Measurements from ENCODE around the gene STK24. TPM values are rescaled to one million over a fixed set of nuclear protein-coding genes. Genes with fewer than 3 reads are reported as not detected.

The STK24 gene
- total RNA-seq, 4 donors from 2014 or later, result 49.8 to 68.9 (median 57.0) TPM

DNA sequence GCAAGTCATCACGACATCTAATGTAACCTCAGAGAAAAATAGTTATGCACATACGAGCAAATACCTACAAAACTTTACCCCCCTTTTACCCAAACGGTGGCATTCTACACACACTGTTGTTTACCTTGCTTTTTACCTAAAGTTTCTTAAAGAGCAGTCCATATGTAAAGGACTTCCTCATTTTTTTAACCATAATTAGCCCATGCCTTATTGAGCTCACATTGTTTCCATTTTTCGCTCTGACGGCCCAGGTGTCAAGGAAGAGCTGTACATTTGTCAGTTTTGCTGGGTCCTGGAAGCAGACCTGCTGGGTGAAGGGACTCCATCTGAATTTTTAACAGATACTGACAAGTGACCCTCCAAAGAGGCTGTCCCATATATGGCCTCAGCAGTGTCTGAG lies 89.4 kb downstream of the STK24 start:
- 73 to 83% methylated on average over 5 of the region's 5 CpGs for WGBS, 2 donors
- peak overlapping the region in 1 of 4 donors; percentile 58 for H3K27ac ChIP-seq
- TF ChIP-seq, protein P1, sequence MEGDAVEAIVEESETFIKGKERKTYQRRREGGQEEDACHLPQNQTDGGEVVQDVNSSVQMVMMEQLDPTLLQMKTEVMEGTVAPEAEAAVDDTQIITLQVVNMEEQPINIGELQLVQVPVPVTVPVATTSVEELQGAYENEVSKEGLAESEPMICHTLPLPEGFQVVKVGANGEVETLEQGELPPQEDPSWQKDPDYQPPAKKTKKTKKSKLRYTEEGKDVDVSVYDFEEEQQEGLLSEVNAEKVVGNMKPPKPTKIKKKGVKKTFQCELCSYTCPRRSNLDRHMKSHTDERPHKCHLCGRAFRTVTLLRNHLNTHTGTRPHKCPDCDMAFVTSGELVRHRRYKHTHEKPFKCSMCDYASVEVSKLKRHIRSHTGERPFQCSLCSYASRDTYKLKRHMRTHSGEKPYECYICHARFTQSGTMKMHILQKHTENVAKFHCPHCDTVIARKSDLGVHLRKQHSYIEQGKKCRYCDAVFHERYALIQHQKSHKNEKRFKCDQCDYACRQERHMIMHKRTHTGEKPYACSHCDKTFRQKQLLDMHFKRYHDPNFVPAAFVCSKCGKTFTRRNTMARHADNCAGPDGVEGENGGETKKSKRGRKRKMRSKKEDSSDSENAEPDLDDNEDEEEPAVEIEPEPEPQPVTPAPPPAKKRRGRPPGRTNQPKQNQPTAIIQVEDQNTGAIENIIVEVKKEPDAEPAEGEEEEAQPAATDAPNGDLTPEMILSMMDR (IDR thresholded peaks at IDR 0.05), result no peak
- no peak for TF ChIP-seq EP300 (IDR thresholded peaks at IDR 0.05)
- no peak for TF ChIP-seq POLR2A (IDR thresholded peaks at IDR 0.05)
- no peaks in the 10 kb centered on the region for H3K36me3 ChIP-seq
- H3K4me3 ChIP-seq, result no peak overlapping the region
- H3K9me3 ChIP-seq, result no peaks in the 10 kb centered on the region
- no peak for DNase-seq (ENCODE audit: low spot score in 2 of 2)
- peaks cover 0 to 84% (median 48%) of the 10 kb centered on the region in 4 donors for H3K4me1 ChIP-seq
- no peaks in the 10 kb centered on the region for H3K27me3 ChIP-seq

DNA sequence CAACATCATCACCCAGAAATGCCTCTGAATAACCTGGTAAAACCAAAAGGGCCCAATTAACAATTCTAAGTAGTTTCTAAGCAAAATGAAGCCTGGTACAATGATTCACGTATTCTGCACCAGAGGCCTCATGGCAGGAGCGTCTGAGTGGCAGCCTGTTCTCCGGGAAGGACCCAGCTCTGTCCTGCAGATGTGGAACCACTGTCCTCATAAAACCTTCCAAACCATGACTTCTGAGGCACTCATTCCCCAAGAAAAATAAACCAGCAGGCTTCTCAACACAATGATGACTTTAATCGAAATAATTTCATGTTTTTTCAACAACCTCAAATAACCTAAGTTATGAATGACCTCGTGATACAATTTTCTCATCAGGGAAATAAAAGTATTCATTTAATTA lies 89.9 kb downstream of the STK24 start:
- Histone ChIP-seq H3K9me3 (no peaks in the 10 kb centered on the region), H3K27ac (peak overlapping the region in 1 of 4 donors; percentile 58), H3K36me3 (no peaks in the 10 kb centered on the region), H3K4me1 (peaks cover 0 to 84% (median 53%) of the 10 kb centered on the region in 4 donors), H3K4me3 (no peak overlapping the region), H3K27me3 (no peaks in the 10 kb centered on the region)
- no peak for TF ChIP-seq EP300 (IDR thresholded peaks at IDR 0.05)
- TF ChIP-seq, protein P1 (IDR thresholded peaks at IDR 0.05), result no peak
- TF ChIP-seq POLR2A (IDR thresholded peaks at IDR 0.05), result no peak
- WGBS, 2 donors, result 58 to 62% methylated on average over 5 of the region's 5 CpGs
- DNase-seq (ENCODE audit: low spot score in 2 of 2), result no peak

DNA sequence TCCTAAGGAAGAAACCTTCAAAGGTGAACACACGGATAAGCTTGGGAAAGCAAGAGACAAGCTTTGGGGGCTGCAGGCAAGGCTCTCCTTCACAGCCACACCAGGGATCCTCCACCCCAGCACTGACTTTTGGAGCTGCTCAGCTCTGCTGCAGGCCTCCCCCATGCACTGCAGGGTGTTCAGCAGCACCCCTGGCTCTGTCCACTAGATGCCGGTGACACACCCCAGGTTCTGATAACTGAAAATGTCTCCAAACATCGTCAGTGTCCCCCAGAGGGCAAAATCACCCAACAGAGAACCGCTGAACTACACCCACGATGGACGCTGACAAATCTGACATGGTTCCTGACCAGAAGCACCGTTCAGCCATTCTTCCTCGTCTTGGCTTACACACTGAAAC lies 90.5 kb downstream of the STK24 start:
- Histone ChIP-seq H3K27ac (no peak overlapping the region), H3K4me1 (peaks cover 0 to 90% (median 55%) of the 10 kb centered on the region in 4 donors), H3K27me3 (no peaks in the 10 kb centered on the region), H3K36me3 (no peaks in the 10 kb centered on the region), H3K4me3 (no peak overlapping the region), H3K9me3 (no peaks in the 10 kb centered on the region)
- WGBS, 2 donors, result 87% methylated on average over 8 of the region's 8 CpGs
- DNase-seq (ENCODE audit: low spot score in 2 of 2), result no peak
- TF ChIP-seq, protein P1 (IDR thresholded peaks at IDR 0.05), result no peak
- no peak for TF ChIP-seq EP300 (IDR thresholded peaks at IDR 0.05)

DNA sequence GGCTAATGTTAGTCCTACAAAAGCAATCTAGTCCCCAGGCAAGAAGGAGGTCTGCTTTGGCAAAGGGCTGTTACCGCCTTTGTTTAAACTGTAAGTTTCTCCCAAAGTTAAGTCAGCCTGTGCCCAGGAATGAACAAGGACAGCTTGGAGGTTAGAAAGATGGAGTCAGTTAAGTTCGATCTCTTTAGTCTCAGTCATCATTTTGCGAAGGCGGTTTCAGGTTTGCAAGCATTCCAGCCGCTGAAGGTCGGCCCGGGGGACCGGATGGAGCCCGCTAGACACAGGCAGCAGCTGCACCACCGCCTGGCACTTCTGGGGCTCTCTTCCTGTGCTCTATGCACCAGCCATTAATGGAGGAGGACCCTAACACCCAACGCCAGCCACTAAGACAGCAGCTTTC lies 91.3 kb downstream of the STK24 start:
- Histone ChIP-seq H3K4me1 (peaks cover 0 to 95% (median 53%) of the 10 kb centered on the region in 4 donors), H3K9me3 (no peaks in the 10 kb centered on the region), H3K27me3 (no peaks in the 10 kb centered on the region), H3K4me3 (no peak overlapping the region), H3K36me3 (no peaks in the 10 kb centered on the region), H3K27ac (peak overlapping the region in 2 of 4 donors; percentile 53 to 80)
- no peak for TF ChIP-seq POLR2A (IDR thresholded peaks at IDR 0.05)
- TF ChIP-seq EP300 (IDR thresholded peaks at IDR 0.05), result no peak
- TF ChIP-seq, protein P1 (IDR thresholded peaks at IDR 0.05), result no peak
- 91 to 92% methylated on average over 11 of the region's 11 CpGs for WGBS, 2 donors
- DNase-seq (ENCODE audit: low spot score in 2 of 2), result no peak

DNA sequence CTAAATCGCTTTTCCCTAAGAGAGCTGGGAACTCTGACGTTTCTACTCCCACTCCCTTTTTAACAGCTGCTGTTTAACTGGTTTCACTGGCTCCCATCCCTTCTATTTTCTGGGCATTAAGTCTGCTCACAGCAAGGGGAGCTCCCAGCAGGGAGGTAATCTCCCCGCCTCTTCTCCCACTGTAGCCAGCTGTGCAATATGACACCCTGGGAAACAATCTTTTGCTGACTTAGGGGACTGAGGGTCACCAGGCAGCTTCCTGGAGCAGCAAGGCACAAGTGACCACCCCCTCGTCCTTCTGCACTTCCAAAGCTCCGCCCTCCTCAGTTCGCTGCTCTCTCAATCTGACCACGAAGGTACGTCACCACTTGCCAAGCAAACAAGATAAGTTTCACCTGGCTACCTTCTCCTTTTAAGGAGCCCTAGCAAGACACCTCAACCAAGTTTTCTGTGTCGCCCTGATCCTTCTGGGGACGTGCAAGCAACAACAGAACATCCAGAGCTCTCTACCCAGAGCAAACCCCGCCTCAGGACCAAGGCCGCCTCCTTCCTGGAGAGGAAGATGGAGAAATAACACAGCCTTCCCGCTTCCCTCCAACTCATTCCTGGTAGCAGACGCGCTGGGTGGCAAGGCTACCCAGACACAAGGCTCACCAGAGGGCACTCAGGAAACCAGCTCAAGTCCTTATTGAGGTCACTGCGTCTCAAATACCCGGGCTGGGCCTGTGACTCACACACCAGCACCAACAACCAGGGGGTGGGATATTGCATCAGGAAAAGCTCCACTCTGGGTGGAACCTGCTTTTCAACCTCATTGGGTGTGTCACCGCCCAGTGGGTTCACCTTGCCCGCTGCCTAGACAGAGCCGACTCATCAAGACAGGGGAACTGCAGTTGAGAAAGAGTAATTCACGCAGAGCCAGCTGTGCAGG lies 92.4 kb downstream of the STK24 start:
- TF ChIP-seq, protein P1 (IDR thresholded peaks at IDR 0.05), result no peak
- peak in 1 of 2 donors; percentile 63 for TF ChIP-seq EP300 (IDR thresholded peaks at IDR 0.05)
- DNase-seq (ENCODE audit: low spot score in 2 of 2), result peak in 1 of 2 donors; percentile 50
- 35 to 39% methylated on average over 20 of the region's 21 CpGs for WGBS, 2 donors
- H3K4me3 ChIP-seq, result no peak overlapping the region
- H3K27ac ChIP-seq, result peak overlapping the region; percentile 28 to 80 (median 48)
- H3K27me3 ChIP-seq, result no peaks in the 10 kb centered on the region
- H3K4me1 ChIP-seq, result peaks cover 0 to 89% (median 53%) of the 10 kb centered on the region in 4 donors
- H3K9me3 ChIP-seq, result no peaks in the 10 kb centered on the region
- no peaks in the 10 kb centered on the region for H3K36me3 ChIP-seq

All from tibial nerve (tissue), 4 donors.